KG1 (cell line): Measurements from ENCODE around the gene EDC3.

Source experiments
- DNase-seq: peaks from one replicate; lab custom pipeline; 2025; lab: John Stamatoyannopoulos, UW

EDC3 gene

DNA sequence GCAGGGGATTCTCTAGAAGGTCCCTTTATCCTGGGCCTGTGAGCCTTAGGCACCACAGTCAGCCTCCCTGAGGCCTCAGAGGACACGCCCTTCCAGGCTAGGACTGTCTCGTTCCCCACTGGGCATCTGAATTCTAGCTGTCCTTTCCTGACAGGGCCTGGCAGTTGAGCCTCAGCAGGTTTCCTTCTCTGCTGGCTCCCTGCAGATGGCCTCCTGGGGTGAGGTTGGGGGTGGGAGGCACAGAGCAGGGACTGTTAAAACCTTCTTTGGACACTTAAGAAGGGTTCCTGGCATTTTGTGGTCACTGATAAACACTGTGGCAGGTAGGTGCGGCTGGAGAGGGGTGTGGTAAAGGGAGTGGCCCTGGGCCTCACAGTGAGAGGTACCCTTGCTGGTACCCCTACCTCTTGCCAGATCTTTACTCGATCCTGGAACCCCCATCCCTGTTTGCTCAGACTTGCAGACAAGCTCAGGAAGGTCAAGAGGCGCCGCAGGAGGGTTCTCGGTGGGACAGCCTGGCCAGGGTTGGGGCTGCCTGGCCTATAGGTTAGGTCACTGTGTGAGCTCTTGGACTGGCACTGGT, 71.7 kb downstream of the EDC3 start:
- DNase-seq = no peak

DNA sequence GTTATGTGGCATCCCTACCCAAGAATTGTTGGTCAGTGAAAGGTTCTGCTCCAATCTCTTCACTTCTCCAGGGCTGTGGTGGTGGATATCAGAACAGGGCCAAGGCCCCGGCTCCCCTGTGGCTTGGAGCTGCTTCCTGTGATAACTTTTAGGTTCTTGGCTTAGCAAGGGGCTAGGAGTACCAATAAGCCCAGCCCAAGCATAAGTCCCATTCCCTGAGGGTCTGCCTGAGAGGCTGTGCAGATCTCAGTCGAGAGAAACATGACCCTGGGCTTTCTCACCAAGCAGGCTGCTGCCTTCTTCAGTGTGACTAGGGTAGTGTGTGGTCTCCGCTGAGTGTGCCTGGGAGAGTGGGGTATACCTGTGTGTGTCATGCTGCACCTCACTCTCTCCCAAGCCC, 73.1 kb downstream of the EDC3 start:
- no peak for DNase-seq

DNA sequence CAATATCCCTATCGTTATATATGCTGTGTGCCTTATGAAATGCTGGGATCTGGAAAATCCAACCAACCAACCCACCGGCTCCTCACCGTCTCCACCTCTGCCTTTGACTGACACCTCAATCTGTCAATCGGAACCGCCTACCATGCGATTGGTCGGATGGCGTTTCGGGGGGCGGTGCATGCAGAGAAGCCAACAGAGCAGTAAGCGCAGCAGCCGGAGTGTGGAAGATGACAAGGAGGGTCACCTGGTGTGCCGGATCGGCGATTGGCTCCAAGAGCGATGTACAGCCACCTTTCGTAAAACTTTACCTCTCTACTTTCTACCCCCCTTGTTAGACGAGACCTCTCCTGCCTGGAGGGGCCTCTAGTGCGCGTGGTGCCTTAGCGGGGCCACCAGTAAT, 73.9 kb downstream of the EDC3 start:
- no peak for DNase-seq

DNA sequence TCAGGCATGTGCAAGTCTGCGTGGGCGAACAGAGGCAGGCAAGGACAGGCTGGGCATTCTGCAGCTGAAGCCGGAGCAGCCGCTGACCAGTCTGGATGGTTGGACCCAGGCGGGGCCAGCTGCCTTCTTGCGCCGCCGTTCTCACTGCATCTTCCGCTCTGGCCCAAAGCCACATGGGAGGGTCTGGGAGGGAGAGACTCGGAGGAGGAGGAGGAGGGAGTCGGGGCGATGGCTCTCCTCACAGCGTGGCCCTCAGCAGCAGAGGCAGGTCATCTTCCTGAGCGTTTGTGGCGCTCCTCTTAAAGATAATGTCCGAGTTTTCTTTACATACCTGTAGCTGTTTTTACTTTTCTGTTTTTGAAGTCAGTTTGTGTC, 74.3 kb downstream of the EDC3 start:
- DNase-seq = no peak

DNA sequence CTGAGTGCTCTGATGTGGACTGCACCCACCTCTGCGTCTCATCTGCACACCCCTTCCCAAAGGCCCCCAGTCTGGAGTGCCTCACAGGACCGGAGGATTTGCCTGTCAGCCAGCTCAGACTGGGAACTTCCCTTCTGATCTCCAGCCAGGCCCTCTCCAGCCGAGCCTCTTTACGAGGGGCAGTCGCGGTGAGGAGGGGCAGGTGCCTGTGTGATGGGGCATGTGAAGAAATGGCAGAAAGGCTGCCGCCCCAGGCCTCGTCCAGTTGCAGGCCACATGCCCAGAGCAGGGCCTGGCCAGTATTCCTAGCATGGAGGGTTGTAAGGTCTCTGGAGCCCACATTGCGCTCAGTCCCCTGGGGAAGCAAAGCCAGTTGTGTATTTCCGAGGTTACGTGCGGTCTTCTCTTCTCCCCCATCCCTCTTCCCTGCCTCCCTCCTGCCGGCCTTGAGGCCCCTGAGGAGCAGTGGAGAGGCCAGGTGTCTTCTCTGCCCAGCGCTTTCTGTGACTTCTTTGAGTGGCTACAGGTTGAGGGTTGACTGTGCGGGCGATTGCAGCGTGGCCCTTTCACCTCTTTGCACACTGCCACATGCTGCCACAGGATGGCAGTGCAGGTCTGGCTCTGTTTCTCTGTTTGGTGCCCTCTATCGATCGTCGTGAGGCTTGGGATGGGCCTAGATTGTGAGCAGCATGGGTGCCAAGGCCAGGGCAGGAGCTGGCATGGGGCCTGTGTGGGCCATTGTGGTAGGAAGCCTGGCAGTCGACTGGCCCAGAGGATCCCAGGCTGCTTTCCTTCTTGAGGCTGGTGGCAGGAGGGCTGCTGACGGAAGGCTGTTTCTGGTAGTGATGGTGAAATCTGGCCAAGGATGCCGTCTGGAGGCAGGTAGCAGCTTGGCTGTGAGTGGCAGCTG, 74.9 kb downstream of the EDC3 start:
- DNase-seq = peak; percentile 36

DNA sequence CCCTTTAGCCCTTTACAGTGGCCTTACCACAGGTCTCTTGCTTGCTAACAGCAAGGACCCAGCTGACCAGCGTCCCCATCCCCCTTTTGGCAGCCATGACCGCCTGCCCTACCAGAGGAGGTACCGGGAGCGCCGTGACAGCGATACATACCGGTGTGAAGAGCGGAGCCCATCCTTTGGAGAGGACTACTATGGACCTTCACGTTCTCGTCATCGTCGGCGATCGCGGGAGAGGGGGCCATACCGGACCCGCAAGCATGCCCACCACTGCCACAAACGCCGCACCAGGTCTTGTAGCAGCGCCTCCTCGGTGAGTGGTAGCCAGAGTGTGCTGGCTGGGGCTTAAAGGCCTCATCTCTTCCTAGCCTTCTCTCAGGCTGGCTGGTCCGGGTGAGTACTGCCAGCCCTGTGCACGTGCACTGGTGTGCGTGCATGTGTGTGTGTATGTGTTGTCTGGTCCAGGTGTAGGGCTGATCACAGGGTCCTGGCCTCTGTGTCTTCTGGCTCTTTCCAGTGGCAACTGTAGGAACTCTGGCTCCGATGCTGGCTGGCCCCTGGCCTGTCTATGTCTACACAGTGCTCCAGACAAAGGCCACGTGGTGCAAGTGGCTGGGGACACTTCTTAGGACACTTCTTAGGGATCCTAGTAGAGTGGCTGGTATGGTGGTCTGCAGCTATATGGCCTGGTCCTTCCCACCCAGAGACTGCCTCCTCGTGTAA, 75.7 kb downstream of the EDC3 start:
- DNase-seq = no peak

DNA sequence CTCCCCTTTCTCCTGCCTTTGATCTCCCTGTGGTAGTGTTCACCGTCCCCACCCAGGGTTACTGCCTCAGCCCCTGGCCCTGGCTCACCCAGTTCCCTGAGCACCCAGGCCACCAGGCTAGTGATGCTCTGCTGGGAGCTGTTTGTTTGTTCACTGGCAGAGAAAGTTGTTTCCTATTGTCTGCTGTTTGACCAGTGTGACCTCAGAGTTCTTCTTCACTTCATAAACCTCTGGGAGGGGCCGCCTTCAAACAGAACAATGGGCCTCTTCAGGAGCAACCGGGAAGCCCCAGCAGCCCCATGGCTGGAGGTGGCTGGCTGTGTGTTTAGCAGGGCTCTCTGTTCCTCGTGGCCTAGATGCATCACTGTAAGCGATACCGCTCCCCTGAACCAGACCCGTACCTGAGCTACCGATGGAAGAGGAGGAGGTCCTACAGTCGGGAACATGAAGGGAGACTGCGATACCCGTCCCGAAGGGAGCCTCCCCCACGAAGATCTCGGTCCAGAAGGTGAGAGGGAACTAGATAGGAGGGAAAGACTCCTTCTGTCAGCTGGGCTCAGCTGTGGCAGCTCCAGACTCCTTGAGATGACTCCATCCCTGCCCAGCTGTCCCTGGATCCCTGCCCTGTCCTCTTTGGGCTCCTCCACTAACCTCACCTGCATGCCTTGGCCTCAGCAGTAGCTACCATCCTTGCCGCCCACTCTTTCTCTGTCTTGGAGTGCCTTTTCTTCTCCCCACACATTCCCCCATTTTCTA, 76.8 kb downstream of the EDC3 start:
- no peak for DNase-seq

DNA sequence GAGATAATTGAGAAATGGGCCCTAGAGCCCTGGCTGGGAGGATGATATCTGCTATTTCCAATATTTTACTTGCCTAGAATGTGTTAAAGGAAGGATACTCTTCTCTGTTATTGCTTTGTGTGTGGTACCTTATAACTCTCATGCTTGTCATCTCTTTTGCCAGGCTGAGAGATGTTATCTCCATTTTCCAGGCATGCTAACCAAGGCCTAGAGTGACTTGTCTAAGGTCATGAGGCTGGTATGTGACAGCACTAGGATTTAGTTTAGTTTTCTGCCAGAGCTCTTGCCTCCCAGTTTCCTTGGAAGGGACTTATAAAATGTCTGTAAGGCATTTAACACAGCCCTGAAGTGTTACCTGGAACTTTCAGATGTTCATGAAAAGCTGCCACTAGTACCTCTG, 78.8 kb downstream of the EDC3 start:
- no peak for DNase-seq

DNA sequence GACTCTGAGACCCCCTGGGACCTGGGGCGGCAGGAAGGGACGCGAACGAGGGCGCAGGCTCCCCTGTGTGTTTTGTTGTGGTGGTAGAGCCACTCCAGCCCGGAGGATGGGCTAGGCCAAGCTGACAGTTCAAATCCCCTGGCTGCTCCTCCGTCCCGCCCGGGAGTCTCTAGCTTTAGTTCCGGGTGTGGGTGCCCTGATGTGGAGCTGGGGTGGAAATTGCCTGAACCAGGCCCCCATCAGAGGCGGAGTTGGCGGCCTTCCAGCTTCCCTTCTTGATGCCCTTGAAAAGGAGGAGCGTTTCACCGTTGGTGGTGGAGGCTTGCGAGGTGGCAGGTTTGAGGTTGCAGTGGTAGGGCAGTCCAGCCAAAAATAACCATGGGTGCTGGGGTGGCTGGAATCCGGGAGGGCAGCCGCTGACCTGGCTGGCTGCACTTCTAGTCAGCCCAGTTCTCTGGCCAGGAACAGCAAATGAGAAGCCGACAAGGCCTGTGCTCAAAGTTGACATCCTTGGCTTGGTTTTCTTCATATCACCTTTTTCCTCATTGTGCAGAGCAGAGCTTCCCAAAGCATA, 79.4 kb downstream of the EDC3 start:
- DNase-seq = no peak

DNA sequence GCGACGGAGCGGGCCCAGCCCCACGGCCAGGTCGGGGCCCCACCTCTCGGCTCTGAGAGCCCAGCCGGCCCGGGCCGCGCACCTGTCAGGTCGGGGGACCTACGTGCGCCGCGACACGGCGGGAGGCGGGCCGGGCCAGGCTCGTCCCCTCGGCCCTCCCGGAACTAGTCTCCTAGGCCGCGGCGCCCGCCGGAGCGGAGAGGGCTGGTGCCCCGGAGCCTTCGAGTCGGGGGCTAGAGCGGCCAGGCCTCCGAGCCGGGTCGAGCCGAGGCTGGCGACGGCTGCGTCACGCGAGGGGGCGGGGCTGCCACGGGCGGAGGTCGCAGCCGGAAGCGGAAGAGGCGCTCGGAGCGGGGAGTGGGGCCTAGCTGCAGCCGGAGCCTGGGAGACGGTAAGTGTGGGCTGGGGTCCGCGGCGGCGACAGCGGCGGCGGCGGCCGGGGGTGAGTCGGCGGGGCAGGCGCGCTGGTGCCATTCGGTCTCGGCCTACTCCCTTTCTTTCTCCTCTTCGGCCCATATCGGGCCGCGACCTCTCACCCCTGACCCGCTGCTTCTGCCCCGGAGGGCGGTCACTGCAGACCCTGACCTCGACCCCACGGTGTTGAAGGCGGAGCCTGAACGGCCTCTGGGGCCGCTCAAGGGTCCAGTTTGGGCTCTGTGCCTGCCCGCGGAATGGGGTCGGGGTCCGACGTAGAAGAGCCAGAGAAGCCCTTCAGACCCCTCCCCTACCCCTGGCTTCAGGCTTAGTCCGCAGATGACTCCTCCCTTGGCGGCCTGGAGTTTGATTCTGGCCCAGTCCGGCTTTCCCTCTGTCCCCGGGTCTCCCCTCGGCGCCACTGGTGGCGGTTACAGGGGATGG, 80.1 kb downstream of the EDC3 start, which contains the start of gene CLK3:
CLK3 (plus strand) TSS at position 329 of the 858 bp plus-strand sequence. CDS start 3,361 bp downstream, outside the sequence.
- DNase-seq = peak; percentile 96

DNA sequence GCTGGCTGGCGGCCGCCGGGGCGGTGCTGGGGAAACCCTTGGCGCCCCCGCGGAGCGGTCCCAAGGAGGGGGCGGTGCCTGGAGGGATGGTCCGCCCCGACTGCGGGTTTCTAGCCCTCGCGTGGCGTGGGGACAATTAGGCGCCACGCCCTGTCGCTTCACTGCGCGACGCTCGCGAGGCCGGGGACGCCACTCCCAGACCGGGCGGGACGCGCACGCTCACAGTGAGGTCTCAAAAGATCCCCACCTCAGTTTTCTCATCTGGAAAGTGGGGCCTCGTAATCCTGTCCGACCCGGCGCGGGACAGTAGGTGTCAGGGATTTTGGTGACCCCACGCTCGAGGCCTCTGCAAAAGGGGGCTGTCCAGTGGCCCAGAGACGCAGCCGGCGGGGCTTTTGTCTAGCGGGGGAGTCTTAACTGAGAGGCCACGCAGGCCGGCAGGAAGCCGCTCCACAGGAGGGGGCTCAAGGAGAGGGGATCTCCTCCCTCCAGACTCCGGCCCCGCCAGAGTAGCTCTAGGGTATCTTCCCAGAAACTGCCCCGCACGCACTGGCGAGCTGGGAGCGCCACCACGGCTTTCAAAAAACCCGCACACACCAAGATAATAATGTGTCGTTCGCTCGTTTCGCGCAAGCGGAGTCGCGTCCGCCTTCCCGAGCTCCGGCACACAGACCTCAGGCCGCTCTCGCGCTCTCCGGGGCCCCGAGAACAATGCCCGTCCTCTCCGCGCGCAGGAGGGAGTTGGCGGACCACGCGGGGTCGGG, 80.9 kb downstream of the EDC3 start:
- peak; percentile 50 for DNase-seq

DNA sequence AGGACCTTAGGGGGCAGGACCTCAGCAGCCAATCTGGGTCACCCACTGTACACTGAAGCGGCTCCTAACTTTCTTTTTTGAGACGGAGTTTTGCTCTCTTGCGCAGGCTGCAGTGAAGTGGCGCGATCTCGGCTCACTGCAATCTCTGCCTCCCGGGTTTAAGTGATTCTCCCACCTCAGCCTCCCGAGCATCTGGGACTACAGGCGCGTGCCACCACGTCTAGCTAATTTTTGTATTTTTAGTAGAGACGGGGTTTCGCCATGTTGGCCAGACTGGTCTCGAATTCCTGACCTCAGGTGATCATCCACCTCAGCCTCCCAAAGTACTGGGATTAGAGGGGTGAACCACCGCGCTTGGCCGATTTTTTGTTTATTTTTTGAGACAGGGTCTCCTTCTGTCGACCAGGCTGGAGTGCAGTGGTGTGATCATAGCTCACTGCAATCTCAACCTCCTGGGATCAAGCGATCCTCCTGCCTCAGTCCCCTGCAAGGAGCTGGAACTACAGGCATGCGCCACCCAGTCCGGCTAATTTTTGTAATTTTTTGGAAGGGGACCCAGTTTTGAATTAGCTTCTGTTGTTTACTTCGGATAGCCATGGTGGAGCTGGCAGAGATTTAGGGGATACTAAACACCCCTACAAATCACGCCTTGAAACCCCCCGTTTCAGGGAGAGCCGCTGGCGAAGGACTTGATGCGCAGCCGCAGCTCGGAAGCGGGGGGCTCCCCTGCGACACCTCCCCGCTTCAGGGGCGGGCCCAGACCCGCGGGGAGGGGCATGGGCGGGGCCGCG, 81.7 kb downstream of the EDC3 start:
- DNase-seq = no peak

DNA sequence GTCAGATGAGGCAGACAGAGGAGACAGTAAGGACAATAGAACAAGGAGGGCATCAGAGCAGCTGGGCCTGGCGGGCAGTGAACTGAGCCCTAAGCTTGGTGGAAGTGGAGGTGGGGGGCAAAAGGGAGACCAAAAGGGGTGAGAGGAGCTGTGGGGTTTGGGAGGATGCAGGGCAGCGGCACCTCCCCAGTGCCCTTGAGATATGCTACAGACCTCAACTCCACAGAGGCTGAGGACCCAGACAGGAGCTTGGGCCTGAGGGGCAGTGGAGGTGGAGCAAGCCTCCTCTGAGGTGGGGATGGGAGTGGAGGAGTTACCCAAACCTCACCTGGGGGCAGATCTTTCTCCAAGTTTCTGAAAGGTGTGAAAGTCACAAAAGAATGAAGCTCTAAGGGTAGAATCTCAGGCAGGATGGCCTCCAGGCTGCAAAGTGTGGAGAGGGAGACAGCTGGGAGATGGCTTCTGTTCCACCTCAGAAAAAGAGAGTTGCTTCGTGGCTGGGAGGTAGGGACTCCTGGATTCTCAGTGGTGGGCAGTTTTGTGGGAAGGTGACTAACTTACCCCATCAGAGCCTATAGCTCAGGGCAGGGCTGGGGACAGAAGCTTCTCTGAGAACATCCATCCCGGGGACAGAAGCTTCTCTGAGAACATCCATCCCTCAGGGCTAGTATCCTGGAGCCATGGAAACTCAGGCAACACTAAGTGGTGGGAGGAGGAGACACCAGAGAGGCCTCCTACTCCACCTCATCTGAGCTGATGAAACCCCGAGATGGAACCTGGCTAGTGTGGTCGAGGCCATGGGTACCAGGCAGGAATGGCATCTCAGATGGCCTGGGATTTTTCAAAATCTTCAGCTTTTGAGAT, 82.5 kb downstream of the EDC3 start:
- DNase-seq = no peak

DNA sequence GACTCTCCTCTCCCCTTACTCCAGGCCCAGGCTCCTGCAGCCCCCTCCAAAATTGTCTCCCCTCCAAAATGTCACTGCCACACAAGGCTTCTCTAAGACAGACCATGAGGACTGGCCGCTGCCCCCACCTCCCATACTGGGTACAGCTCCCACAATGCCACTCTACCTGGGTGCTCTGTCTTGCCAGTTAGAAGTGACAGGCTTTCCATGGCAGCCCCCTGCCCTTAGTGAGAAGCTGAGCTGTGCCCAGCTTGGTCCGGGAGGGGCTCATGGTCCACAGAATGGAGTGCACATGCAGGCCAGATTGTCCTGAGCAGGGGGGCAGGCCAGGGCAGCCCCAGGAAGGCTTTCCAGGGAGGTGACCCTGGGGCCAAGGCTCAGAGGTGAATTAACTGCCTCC, 83.1 kb downstream of the EDC3 start:
- no peak for DNase-seq

DNA sequence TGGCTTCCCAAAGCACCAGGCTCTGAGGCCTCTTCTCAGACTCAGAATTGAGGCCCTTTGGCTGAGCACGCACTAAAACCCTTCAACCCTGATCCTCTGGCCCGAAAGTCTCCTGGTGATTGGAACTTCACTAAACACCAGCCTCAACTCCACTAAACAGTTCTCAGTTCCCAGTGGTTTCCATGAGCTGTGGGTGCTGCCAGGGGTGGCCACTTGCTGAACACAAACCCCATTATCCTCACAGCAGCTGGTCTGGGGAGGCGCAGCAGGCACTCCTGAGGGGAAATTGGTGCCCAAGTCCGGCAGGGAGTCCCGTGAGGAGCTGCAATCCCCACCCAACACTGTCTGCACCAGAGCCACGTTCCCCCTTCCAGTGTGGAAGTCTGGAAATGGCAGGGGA, 84.0 kb downstream of the EDC3 start:
- DNase-seq = no peak

DNA sequence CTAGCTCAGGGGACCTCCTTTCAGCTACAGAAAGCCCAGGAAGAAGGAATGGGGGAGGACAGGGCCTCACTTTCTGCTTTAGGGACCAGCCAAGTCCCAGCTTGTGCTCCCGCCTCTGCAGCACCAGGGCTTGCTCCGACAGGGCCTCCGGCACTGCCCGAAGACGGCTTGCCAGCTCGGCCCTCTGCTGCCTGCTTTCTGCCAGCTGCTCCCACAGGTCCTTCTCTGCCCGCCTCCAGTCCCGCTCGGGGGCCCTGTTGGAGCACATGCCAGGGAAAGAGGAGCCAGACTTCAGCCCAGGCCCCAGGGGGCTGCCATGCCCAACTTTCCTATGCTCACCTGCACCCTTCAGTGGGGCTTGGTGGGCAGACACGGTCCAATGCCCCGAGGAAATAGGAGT, 84.5 kb downstream of the EDC3 start:
- no peak for DNase-seq

DNA sequence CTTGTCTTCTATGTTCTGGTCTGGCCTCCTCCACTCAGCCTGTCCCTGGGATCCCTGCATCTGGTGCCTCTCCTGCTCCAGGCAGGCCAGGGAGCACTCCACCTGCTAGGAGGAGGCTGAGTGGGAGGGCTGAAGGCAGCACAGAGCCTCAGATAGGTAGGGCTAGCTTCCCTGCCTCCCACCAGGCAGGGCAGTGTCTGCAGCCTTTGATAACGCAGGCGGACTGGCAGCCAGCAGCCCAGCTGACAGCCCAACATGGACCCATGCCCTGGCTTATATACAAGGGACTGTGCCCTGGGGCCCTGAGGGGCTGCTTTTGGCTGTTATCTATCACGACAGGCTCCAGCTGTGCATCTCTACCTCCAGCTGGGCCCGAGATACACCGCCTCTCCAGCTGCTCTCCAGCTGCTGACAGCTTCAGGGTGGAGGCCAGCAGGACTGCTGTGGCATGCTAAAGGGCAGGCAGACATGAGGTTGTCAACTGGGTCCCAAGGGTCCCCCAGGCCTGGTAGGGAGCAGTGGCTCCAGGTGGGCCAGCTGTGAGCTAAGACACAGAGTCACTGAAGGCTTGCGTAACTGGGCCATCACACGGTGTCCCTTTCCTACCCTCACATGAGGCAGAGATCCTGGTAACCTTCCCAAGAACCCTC, 85.4 kb downstream of the EDC3 start:
- no peak for DNase-seq

DNA sequence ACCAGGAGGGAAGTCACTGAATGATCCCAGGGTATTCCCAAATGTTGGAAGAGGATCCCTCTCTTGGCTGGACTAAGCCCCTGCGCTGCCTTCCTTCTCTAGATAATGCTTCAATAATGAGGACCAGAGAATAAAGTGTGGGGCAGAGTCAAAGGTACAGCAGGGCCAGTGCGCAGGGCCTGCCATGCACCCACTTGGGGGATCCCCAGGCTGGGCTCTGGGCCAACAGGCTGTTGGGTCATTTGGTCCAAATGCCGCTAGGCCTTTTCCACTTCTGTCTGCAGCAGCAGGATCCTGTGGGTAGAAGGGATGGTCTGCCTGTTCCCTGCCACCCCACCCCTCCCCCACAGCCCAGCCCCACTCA, 85.9 kb downstream of the EDC3 start:
- DNase-seq = no peak
